ENCODE results near the gene RFNG.

Gene RFNG

DNA sequence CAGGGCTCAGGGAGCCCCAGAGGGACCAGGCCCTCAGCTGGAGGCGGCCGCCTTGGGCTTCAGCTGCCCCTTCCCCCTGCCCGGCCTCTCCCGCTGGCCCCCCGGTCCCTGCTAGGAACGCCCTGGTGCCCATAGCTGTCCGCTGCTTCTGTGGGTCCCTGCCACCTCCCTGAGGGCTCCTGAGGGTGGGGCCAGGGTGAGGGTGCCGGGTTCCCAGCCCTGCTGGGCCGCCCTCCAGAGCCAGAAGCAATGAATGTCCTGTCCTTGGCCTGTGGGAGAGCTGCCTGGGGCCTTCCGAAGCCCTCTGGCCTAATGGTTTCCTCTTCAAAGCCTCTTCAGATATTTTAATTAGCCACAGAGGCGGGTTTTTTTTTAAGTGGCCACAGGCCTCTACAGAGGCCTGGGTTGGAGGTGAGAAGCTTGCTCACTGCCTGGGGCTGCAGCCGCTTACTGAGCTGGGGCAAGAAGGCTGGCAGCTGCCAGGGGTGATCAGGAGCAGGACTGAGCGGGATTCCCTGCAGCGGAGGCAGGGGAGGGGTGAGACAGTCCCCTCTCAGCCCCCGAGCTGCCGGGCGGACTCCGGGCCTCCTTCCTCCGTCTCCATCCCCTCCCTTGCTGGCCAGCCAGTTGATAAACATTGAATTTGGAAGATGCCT is 38.8 kb downstream of the RFNG start:
- no peak for DNase-seq

GRCh38 chr17:82012261-82012639 is 39.4 kb downstream of the RFNG start:
- no peak for DNase-seq

DNA sequence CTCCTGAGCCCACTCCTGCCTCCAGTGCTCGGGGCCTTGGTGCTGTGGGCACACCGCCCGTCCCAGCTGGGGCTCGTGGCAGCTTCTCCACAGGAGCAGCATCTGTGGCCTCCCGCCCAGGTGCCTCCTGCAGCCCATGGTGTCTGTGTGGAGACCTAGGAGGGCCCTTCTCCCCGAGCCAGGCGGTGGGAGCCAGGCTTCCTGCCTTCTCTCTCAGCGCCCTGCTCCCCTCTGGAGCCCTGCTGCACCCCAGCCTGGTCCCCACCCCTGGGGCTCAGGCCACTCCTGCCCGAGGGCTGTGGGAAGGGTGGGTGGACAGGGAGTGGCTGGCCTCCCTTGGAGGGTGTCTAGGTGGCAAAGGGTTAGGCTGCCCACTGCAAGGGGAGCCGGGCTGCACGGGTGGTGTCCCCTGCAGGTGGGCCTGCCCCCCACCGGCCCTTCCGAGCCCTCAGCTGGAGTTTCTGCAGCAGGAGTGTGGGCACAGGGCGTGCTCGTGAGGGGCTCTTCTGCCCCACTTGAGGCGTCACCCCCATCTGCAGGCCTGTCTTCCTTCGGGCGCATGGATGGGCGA is 39.9 kb downstream of the RFNG start:
- no peak for DNase-seq

DNA sequence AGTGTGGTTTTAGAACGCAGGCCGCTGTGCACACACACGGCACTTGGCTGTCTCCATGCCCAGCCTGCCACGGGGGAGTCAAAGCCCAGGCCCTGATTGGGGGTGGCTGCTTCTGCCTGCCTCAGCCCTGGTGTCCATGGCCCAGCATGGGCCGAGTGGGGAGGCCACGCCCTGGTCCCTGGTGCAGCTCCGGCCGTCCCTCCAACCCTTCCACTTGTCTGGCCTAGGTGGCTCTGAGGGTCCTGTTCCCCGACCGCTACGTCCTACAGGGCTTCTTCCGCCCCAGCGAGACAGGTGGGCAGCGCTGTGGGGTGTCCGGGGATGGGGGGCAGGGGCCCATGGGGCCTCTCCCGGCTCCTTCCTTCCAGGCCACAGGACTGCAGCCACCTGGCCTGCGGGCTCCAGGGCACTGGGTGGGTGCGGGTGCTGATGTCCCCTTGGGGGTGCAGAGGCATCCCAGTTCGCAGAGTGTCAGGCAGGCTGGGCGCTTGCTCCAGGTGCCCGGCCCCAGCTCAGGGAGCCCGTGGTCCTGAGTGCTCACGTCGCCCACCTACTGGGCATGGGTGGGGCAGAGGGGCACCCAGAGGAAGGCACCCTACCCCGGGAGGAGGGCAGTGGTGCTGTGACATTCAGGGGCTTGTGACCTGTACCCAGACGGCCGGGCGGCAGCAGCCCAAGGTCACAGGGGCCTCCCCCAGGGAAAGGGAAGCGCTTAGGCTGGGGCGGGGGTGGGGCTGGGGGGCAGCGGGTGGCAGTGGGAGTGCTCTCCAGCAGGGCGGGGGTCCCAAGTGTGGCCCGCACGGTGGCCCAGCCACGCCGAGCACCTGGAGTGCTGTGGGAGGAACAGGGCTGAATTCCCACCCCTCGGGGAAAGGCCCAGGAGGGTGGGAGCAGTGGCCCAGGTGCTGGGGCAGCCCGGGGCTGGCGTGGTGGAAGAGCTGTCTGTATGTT is 40.8 kb downstream of the RFNG start:
- no peak for DNase-seq

GRCh38 chr17:82009413-82009812 is 42.2 kb downstream of the RFNG start:
- DNase-seq = no peak

- no peak for DNase-seq
Measured at GRCh38 chr17:82008941-82009405, 42.6 kb downstream of the RFNG start.

- DNase-seq = no peak
Measured at GRCh38 chr17:82008258-82008940, 43.2 kb downstream of the RFNG start.

DNA sequence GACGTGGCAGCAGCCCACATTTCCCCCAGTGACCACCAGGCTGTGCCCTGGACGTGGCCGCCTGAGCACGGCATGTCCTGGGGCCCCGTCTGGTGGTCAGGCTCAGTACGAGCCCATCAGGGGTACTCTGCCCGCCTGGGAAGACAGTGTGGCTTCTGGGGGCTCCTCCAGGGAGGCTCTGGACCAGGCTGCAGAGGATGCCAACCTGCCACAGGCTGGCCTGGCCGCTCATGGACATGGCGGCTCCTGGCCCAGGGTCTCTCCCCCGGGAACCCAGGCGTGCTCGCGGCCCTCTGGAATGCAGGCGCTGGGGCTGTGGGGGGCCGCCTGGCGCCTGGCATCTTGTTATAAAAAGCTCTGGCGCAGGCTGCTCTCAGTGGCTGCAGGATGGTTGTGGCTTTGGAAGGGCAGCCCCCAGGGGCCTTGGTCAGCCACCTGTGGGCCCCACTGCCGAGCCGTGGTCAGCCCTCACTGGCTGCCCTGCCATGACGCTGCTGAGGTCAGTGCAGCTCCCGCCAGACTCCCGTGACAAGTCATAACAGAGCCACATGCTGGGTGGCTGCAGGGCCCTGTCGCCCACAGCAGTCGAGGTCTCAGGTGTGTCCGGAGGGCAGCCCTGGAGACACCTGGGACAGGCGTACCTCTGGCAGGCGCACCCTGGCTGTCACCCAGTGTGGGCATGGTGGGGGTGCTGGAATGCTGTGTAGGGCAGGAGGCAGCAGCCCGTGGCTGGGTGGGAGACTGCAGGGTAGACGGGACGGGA is 43.9 kb downstream of the RFNG start:
- no peak for DNase-seq

DNA sequence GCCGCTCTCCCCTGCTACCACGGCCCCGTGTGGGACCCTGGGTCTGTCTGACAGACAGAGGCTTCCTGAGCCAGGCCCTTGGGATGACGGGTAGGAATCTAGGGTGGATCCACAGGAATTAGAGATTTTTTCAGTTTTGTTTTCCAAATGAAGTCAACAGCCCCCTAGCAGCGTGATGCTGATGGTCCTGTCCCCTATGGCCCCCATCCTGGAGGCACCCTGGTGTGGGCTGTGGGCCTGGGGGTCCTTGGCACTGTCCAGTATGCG is 44.5 kb downstream of the RFNG start:
- DNase-seq = no peak

GRCh38 chr17:82006468-82007227 is 45.0 kb downstream of the RFNG start:
- no peak for DNase-seq

GRCh38 chr17:82005701-82006348 is 45.8 kb downstream of the RFNG start:
- no peak for DNase-seq

DNA sequence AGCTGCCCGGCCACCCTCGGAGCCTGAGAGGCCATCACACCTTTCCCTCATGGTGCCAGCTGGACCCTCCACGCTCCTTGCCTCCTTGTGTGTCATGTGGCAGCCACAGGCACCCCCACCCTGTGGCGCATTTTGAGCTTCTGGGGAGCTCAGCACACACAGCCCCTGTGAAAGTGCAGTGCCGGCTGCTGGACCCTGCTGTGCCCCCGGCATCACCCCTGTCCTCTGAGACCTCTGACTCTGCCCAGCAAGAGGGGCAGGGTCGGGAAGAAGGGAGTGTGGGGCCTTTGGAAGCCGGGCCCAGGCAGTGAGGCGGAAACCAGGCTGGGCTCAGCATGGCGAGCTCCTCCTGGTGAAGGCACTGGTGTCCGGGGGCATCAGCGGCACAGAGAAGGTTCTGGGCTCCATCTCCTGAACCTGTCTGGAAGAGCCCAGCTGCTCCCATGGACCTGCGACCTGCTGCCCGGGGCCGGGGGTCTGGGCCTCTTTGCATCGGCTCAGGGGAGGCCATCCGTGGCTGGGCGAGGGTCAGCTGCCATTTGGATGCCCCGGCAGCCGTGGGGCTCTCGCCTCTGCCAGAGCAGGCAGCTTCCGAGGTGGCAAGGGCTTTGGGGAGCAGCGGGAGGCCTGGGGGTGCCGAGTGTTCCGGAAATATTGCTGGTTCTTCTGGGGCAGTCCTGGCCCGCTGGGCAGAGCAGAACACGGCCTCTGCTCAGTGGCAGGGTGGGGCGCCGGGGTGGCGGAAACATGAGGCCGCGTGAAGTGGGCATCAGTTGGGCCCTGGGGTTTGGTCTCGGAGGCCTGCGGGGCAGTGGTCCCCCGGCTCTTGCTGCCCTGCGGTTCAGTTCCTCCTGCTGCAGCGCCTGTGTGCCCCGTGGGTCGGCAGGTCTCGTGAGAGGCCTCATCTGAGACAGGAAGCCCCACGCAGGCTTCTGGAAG is 46.8 kb downstream of the RFNG start:
- no peak for DNase-seq

DNA sequence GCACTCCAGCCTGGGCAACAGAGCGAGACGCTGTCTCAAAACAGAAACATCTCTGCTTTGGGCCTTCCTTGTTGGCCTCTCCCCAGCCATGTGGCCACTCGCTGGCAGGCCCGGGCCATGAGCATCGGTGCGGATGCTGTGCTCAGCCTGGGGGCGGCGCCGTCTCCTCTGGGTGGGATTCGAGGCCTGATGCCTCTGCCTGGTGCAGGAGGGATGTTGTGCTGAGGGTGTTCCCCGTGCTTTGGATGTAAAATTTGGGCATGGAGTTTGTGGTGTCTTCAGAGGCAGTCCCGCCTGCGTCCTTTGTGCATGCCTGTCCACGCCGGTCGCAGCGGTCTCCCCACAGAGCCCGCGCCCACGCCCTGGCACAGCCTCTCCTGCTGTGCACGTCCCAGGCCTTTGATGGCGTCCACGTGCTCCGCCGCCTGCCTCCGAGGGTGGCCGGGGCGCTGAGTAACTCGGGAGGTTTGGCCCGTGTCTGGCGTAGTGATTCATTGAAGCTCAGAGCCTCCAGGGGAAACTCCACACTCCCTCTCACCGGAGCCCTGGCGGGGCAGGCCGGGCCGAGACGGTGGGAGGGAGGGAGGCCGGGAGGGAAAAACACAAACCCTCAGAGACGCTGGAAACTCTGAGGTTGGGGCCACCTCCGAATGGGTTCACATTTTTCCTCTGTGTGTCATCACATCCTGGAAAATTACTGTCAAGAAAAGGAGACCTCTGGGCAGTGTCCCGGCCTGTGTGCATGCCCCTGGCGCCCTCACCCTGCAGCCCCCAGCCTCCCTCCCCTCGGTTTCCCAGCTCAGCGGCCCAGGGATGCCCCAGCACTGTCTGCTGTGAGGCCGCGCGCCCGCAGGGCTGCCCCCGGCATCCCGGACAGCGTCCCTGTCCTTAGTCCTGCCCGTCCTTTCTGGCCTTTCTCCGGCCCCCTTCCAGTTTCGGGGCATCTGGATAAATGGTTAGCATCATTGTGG is 47.9 kb downstream of the RFNG start:
- no peak for DNase-seq

- DNase-seq = no peak
Measured at GRCh38 chr17:82001571-82002056, 50.0 kb downstream of the RFNG start.

- DNase-seq = peak; percentile 61
Measured at GRCh38 chr17:82000803-82001570, 50.6 kb downstream of the RFNG start.

DNA sequence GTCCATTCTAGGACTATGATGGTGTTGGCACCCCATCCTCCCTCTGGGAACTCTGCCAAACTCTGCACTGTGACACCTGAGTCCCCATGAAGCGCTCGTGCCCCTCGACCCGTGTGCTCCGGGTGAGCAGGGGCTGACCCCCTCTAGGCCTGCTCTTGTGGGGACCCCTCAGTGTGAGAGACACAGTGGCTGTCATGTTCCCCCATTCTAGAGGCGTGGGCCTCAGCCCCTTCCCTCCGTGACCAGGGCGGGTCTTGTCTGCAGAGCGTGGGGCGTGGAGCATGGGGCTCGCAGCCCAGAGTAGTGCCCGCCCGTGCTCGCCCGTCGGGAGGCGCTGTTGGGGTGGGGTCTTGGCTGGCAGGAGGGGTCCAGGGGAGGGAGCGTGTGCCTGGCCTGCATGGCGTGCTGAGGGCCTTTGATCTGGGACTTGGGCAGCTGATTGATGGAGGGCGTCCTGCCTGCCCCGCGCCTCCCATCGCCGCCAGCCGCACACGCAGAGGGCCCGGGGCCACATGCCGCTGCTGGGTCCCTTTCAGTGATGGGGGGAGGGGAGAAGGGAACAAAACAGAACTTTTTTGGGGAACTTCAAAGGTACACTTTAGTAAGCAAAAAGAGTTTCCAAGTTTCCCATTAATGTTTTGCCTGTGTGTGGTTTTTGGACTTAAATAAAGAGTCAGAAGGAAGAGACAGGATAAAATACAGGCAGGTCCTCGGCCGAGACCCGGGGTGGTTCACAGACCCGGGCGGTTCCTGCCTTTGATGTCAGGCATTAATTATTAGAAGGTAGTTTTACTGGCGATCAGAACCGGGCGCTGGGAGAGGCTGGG is 51.4 kb downstream of the RFNG start:
- no peak for DNase-seq

GRCh38 chr17:81999587-81999975 is 52.0 kb downstream of the RFNG start:
- no peak for DNase-seq

All from NCI-H82 (cell line).